HG03135 (cell line): Measurements from ENCODE around the gene PLCB3.

Experiments
- ATAC-seq: cut with Tn5 transposase; IDR thresholded peaks from one replicate; pipeline ENCODE4 v1.9.1; 2021; ENCODE audit warnings: mild to moderate bottlenecking, moderate library complexity; ENCODE audit not compliant: unreplicated experiment

Gene PLCB3

DNA sequence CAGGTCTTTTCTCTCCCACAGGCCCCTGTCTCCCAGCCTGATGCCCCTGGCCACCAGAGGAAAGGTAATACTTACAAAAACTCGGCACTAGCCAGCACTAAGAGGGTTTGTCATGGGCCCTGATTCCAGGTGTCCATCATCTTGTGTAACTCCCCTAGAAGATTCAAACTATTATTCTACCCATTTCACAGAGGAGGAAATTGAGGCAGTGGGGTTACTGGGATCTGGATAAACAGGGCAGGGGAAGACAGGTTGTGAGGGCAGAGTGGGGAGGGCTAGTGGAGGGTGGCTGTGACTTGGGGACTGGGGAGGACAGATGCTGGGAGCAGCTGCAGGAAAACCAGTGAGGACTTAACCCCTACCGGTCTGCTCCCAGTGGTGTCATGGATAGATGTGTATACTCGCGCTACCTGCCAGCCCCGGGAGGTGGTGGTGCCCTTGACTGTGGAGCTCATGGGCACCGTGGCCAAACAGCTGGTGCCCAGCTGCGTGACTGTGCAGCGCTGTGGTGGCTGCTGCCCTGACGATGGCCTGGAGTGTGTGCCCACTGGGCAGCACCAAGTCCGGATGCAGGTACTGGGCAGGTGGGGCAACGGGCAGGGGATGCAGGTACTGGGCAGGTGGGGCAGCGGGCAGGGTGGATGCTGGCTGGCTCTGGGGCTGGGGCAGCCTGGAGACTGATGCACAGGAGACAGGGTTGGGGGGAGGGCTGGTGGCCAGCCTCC is 15.7 kb upstream of the PLCB3 start:
- ATAC-seq = no peak

DNA sequence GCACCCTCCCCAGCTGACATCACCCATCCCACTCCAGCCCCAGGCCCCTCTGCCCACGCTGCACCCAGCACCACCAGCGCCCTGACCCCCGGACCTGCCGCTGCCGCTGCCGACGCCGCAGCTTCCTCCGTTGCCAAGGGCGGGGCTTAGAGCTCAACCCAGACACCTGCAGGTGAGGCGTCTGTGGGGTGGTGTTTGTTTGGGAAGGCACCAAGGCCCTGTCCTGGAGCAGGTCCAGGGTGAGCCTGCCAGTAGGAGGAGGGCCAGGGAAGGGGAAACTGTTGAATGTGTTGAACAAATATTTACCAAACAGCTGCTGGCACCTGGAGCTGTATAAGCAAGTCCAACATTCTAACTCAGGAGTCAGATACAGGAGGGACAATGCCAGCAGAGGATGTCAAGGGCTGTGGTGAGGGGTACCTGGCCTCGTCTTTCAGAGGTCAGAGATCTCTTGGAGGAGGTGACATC is 13.8 kb upstream of the PLCB3 start:
- ATAC-seq = no peak

DNA sequence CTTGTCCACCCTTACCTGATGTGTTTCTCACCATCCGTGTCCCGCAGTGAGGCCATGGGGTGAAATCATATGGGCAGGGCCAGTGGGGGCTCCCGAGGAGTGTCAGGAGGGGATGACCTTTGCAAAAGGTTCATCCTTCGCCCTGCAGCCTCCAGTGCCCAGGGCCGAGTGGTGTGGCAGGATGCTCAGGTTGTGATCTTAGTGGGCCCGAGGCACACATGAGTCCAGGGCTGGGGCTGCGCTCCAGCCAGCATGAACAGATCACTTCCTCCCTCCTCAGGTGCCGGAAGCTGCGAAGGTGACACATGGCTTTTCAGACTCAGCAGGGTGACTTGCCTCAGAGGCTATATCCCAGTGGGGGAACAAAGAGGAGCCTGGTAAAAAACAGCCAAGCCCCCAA is 13.3 kb upstream of the PLCB3 start:
- ATAC-seq = no peak

DNA sequence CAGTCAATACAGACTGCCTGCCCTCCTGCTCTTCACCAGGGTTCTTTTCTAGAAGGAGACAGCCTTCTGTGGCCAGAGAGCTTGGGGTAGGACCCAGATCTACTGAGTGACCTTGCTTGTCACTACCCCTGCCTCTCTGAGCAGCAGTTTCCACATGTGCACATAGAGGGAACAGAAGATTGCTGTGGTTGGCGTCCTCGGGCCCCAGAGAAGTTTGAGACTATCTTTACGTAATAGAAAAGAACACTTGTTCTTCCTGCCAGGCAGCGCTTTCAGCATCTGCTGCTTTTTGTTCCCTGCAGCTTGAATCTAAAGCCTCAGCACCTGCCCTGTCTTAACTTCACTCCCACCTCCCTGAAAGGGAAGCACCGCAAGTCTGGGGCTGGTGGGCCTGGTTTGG is 12.3 kb upstream of the PLCB3 start:
- ATAC-seq = no peak

DNA sequence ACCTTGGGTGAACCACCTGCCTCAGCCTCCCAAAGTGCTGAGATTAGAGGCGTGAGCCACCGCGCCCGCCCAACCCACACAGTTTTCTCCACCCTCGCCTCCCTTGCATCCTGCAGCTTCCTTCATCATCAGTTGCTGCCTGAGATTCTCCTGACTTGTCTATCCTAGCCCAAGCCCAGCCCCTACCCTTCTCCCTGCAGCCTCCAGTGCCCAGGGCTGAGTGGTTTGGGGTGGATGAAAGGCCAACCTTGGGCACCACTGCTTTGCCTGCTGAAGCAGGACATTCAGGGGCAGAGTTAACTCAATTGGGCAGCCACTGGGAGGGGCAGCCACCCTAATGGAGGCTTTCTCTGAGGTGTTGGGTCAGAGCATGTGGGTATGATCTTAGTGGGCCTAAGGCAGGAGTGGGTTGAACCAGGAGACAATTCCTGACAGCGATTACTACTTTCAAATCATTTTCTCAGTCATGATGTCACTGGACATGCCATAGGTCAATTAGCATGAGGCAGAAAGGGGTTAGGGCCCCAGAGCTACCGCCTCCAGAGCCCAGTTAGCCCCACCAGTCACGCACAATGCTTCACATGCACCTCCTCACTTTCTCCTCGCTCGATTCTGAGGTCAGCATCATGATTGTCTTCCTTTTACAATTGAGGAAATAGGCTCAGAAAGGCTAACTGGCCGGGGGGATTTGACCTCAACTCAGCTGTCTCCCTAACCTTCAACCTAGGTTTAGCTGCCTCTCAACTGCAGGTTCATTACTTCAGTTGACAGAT is 11.5 kb upstream of the PLCB3 start:
- peak; percentile 11 for ATAC-seq

DNA sequence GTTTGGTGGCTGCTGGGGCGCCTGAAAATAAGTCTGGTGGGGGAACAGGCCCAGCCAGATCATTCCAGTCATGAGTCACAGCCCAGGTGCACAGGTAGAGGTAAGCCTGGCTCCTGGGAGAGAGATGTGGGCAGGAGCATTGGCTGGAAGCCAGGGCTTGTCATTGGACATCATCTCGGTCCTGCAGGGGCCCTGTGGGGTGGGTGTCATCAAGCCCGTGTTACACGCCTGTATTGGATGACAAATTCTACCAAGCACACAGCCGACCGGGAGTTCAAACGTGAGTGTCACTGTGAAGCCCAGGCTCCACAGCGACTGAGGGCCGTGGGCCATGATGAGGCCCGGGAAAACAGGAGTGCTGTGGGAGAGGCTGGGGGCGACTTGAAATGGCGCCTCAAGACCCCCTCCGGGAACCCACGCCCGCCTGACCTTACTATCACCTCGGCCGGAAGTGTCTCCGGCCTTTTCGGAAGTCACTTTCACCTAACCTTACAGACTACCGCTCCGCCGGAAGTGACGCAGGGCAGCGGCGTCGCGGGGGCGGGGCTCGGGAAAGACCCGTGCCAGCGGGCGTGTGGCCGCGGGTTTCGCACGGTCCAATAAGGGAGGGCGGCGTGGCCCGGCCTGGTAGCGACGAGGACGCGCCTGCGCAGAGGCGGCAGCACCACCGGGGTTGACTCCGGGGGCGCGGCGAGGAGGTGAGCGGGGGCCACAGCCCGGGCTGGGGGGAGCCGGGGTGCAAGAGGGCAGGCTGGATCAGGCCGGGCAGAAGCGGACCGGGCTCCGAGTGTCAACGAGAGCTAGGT is 10.7 kb upstream of the PLCB3 start, which contains the start of gene FKBP2:
FKBP2 (plus strand) TSS at position 661 of the 806 bp plus-strand sequence. CDS start 1,293 bp downstream, outside the sequence.
- ATAC-seq = peak; percentile 45

DNA sequence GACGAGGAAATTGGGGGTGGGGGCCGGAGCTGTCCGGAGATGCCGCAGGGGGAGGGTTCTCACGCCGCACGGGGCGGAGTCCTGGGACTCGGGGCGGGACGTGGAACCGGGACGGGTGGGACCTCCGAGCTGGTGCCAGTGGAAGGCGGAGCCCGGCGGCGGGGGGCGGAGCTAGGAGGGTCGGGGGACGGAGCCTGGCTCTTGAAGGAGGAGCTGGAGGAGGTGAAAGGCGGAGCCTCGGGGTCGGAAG is 10.2 kb upstream of the PLCB3 start:
- ATAC-seq = peak; percentile 66

DNA sequence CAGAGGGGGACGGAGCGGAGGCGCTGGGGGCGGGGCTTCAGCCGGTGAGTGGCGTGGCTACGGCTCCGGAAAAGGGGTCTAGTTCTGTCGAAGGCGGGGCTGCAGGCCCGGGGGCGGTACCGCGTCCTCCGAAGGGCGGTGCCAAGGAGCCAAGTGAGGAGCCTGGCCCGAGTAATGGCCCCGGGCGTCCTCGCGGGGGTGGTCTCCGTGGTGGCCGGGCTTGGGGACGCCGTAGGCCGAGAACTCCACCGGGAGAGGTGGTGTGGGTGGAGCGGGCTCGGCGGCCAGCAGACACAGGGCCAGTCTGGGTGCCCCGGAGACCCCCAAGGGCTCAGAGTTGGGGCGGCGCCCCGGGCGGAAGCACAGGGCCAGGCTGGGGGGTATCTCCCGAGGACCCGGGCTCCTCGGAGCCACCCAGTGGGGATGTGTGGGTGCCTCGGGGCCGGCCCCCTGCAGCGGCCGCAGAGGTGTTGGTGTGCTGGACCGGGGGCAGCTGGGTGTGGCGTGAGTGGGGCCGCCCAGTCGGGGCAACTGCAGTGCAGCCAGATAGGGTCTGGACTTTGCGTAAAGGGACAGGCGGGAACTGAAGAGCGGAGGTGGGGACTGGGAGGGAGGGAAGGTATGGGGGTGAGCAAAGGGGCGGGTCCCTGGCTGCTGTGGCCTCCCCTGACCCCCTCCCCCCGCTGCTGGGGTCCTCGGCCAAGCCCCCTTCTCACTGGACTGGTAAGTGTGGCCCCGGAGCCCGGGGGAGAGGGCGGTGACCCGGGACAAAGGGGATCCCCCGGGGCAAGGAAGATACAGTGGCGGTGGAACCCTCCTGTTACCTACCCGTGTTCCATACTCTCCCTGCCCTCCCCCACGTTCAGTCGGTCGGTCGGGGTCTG is 9.6 kb upstream of the PLCB3 start:
- peak; percentile 10 for ATAC-seq

DNA sequence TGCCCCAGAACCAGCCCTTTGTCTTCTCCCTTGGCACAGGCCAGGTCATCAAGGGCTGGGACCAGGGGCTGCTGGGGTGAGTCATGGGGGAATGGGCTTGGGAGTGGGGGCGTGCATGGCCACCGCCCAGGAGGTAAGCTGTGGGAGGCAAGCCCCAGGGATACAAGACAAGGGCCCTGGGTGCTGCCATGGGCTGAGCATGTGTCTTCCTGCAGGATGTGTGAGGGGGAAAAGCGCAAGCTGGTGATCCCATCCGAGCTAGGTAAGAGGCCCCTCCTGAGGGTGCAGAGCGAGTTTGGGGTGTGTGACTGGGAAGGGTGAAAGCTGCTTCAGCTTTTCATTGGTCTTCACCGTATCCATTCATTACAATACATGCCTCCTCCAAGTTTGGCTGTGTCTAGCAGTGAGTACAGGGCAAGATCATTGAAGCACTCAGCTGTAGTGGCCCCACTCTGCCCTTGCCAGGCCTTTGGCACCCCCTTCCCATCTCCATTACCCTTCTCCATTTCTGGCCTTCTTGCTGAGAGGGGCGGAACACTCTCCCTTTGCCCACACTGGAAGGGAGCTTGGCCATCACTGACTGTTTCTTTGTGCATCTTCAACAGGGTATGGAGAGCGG is 8.0 kb upstream of the PLCB3 start:
- no peak for ATAC-seq

DNA sequence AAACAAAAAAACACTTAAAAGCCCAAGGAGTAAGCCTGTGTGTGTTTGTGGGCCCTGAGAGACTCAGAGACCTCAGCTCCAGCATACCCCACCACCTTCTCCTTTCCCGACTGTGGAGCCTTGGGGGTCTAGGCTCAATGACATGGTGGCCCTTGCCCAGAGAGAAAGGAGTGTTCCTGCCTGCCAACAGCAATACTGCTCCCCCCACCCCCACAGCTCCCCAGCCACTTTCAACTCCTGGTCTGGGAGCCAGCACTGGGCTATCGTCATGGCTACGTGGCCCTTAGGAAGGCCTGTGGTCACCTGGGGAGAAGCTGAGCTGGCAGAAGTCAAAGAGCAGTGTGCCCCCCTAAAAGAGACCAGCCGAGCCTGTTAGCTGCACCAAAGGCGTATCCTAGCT is 7.2 kb upstream of the PLCB3 start:
- ATAC-seq = no peak

DNA sequence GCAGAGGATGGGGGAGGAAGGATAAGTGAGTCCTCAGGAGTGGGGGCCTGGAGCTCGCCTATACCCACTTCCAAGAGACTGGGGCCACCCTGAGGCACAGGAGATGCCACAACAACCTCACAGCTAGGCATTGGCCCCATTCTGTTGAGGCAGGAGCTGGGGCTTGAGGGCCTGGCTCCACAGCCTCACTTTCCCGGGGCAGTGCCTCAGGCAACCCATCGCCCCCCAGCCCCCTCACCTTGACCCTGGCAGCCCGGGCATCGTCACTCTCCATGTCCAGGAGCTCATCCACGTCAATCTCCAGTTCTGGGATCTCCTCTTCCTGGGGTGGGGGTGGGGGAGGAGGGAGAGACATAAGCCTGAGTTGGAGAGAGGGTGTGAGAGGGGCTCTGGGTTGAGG is 6.4 kb upstream of the PLCB3 start:
- ATAC-seq = no peak

DNA sequence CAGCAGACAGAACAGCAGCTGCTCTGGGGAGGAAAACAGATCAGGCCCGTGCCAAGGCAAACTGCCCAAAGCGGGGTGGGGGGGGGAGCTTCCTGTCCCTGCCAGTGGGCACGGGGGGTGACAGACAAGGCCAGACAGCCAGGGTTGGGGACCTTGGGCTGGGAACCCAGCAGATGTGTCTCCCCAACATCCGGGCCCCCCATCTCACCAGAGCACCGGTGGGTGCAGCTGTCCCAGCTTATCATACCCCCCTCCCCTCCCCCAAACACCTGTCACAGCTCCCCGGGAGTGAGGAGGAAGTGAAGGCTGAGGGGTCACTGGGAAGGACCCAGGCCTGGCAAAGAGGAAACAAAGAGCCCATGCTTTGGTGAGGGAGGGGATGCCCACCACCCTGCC is 5.9 kb upstream of the PLCB3 start:
- no peak for ATAC-seq

DNA sequence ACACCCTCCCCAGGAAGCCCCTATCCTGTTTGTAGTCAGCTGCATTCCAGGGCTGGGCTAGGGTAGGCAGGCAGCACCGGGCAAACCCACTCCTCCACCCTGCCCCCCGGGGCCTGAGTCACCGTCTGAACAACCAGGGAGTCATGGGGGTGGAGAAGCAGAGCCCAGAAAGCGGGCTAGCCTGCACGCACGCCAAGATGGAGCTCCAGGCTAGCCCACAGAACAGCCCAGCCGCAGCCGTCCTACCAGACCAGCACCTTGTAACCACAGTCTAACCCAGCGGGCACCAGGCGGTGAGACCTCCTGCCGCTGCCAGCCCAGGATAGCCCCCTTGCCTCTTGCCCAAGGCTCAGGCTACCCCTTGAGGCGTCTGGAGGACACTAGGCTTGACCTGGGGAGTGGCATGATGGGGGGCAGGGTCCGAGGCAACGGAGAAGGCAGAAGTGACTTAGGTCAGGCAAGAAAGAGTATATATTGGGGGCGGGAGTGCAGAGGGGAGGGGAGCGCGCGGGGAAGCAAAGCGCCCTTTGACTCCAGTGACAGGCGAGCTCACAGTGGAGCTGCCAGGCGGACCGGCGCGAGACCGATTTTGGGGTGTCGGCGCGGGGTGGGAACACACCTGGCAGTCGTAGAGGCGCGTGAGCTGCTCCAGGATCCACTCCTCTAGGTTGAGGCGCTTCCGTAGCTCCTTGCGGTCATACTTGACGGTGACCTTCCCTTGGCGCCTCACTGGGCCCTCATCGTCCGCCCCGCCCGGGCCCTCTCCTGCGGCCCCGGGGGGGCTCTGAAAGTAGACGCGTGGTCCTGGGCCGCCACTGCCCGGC is 5.3 kb upstream of the PLCB3 start:
- ATAC-seq = no peak

DNA sequence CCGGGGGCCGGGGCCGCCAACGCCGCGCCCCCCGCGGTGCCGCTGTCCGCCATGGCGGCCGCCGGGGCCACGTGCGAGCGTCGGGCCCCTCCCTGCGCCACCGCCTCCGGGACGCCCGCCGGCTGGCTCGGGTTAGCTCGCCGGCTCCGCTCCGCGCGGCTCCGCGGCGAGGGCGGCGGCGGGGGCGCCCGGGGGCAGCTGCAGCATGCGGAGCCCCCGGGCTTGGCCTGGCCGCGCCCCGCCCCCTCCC is 4.8 kb upstream of the PLCB3 start:
- ATAC-seq = peak; percentile 11

DNA sequence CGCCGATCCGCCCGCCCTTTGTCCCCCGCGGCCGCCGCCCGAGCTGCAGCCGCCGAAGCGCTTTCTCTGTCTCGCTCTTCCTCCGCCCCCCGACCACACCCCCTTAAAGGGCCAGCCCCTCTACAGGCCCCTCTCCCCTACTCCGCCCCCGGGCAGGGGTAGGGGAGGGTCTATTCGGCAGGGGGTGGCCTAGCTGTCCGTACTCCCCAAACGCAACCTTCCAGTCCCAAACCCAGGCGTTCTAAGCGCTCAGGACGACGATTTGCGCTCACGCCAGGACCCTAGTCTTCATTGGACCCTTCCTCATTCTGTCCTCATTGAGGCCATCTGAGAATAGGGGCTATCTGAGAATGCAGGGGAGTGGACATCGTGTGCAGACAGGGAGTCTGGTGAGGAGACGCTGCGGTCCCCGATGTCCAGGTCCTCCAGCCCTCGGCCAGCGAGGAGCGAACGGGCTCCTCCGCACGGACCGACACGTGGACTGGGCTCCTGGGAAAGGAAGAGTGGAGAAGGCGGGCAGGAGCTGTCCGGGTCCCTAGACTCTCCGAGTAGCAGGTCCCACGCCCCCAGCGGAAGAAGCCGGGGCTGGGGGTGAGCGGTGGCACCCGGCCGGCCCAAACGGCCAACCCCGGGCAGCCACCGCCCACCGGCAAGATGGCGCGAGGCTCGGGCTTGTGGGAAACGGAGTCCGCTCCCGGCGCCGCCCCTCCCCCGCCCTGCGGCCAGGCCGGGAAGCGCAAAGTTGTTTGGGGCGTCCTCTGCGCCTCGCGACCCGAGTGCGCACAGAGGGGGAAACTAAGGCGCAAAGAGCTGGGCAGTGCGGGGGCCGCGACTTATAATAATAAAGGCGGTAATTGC is 4.2 kb upstream of the PLCB3 start, which contains the start of gene PPP1R14B:
PPP1R14B (minus strand) TSS at position 73 of the 858 bp plus-strand sequence. CDS start 270 bp downstream, outside the sequence.
- peak; percentile 33 for ATAC-seq

DNA sequence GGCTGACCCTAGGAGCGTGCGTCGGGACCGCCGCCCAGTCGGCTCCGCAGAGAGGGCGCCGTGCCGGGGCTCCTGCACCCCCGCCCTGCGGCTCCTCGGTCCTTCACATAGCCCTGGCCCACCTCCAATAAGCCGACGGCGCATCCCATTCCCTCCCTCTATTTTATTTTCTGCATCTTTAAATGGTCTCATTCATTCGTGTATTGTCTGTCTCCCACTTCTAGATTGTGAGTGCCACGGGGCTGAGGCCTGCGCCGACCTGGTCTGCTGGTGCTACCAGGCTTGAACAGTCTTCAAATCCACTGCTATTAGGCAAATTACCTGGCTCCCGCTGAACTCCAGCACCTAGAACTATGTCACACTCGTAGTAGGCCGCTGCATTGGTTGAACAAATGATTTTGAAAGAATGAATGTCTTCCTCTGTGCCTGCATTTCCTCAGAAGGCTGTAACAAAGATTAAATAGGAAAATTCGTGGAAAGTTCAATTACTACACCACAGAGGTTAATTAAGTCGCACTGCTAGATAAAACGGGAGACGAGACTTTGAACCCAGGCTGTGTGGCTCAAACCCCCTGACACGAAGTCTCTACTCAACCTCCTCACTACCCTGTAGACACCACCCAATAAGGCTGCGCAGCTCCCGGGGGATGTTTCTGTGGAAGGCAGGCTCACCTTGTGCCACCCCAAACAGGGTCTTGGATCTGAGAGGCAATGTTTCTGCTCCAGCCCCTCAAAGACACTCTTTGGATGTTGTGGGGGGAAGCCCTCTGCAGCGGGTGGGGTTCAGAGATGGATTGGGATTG is 3.4 kb upstream of the PLCB3 start:
- ATAC-seq = no peak

DNA sequence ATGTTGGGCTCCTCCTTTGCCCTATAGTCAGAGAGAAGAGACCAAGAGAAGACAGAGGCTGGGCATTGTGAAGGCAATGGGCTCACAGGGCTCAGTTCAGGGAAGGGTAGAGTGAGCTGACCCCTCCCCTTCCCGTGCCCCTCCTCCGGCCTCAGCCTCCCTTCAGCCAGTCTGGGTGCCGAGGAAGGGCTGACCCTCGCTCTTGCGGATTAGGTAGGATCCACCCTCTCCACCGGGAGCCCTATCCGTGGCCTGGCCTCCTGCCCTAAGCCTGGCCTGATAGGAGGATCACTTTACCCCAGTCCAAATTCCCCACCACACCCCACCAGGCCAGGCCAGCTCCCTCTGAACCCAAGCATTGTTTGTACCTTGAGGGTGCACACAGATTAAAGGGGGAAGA is 2.8 kb upstream of the PLCB3 start:
- ATAC-seq = no peak

DNA sequence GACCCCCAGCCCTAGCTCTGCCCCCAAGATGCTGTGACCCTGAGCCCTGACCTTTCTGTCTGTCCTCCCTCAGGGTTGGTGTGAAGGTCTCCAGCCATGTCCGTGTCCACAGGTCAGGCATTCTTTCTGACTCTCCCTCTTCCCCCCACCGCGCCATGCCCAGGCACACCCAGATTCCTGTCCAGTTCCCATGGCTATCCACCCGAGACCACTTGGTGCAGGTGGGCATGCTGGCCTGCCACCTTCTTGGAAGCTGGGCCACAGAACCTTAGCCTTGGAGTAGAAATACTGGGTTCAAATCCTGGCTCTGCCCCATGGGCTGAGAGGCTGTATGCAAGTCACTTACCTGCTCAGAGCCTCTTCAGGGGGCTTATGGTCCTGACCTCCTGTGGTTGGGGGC is 2.3 kb upstream of the PLCB3 start:
- ATAC-seq = no peak
